Skeletal muscle cell (primary cell): ENCODE data around the gene RAB11FIP4.

ENCODE experiments used
- DNase-seq: peaks from one replicate; pipeline ENCODE4 v3.0.0-alpha.2; 2010; ENCODE audit warnings: low read depth
- H3K4me3 ChIP-seq: 2 replicates; pipeline ENCODE4 v1.5.1; 2011; ENCODE audit warnings: low read depth, mild to moderate bottlenecking, control low read depth, low read length, moderate library complexity

Gene RAB11FIP4

DNA sequence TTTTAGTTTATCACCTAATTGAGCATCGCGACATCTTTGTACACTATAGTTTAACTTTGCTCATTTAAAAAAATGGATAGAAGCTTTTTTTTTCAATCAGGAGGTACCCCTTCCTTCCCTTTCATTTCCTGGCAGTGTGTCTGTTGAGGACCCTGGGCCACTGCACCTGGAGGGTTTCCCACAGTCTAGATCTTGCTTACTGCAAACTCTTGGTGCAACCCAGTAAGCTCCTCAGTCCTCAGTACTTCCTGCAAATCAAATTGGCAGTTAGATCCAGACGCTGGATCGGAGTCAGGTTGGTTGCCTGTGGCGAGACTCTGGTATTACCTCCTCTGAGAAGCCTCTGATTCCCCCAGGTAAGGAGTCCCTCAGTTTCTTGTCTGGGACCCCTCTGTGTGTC, 162.0 kb downstream of the RAB11FIP4 start:
- no peak for DNase-seq
- H3K4me3 ChIP-seq, result no peak overlapping the region

DNA sequence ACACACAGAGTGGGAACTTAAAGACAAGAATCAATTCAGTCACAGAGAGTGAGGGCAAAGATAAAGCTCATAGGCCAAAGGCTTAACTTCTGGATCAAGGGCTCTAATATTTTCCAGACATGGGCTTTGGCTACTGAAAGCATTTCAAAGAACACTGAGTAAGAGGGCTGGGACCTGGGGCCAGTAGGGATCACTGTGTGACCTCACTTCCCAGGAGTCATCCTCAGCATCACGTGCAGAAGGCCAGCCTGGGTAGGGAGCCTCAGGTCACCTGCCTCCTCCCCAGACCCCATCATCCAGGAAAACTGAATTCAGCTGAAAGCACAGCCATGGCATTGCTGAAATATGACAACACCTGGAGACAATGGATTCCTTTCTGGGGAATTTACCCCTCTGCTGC, 163.5 kb downstream of the RAB11FIP4 start:
- no peak overlapping the region for H3K4me3 ChIP-seq
- no peak for DNase-seq

DNA sequence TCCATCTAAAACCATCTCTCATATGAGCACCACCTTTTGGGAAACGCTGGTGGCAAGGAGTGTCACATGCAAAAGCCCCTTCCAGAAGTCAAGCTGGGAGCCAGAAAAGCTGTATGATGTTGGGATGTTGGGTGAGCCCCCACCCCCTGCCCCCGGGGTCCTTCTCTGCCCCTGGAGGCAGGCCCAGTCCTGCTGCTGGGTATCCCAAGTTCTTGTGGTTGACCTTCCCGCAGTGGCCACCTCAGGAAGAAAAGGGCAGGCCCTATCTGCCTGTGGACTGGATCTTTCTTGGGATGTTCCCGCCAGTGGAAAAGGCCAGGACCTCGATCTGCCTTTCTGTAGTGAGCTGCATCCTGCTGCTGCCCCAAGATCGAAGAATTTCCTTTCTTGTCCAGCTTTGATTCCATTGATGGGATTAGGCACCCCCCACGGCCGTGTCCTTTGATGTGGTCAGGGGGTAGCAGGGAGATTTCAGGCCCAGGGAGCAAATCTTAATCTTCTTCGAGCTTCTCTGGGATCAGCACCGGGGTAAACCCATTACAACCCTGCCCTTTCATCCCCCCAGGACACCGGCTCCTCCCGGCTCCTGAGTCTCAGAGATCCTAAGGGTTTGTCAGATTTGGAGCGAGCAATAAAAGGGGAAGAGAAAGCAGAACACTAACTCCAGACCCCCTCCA, 165.6 kb downstream of the RAB11FIP4 start:
- H3K4me3 ChIP-seq, result no peak overlapping the region
- DNase-seq, result no peak

- DNase-seq, result no peak
- peak overlapping the region; percentile 86 for H3K4me3 ChIP-seq
These were observed 167.5 kb downstream of the RAB11FIP4 start for GRCh38 chr17:31558748-31559583.

- DNase-seq, result no peak
- peak overlapping the region; percentile 86 for H3K4me3 ChIP-seq
These were observed 168.4 kb downstream of the RAB11FIP4 start for GRCh38 chr17:31559584-31560501.

DNA sequence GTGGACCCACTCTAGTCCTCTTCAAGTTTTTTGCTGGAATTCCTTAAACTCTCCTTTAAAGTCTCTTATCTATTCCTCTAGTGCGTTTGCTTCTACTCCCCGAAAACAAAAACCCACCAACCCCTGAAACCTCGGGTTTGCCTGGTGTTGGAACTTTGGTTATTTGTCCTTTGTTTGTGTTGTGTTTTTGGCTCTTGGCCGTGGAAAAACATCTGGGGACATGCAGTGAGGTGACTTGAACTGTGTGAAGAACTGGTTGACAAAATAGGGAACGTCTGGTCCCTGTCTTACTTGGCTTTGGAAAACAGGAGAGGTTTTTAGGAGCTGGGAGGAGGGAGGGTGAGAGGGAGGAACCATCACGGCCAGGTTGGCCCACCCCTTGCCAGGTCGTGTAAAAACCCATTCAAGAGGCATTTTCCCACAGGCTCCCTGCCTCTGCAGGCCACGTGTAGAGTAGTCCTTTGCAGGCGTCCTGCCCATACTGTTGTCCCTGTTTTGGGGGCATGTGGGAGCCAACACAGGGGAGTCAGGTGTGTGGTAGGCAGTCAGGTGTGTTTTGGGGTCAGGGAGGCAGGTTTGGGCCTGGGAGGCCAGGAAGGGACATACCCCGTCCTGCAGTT, 169.3 kb downstream of the RAB11FIP4 start:
- DNase-seq, result no peak
- peak overlapping the region; percentile 86 for H3K4me3 ChIP-seq

DNA sequence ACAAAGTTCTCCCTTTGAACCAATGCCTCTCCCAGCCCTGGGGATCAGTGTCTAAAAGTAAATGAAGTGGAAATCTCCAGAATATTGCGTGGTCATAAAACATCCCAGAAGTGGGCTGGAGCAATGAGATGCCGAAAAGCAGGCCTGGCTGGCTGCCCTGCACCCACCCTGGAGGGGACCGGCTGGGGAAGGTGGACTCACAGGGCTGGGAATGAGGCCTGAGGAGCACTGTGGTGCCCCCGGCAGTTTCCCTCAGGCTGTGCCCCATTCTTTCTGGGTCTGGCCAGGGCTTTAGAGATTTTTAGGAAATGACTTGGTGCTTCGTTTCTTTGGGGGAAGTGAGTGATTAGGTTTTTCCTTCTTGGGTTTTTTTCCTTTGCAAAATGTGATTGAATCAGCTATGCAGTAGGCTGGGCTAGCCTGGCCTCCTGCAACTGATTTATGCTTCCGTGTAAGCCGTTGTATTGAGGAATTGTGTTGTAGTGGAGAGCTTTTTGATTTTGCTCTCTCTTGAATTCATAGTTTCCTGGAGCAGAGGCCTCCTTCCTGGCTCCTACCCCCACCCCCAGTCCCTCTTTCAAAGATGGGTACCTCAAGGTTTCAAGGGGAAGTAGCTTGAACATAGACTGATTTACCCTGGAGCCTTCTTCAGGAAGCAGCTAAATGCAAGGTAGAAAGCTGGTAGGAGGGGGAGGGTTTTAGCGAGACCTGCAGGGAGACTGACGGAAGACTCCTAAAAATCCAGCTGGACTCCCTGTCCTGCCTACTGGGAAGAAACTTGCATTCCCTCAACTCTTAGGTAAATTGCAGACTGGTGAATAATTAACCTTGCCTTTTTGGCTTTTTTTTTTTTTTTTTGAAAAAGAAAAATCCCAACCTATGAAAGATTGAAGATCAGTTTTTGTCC, 170.2 kb downstream of the RAB11FIP4 start:
- H3K4me3 ChIP-seq, result peak overlapping the region; percentile 86
- DNase-seq, result no peak

DNA sequence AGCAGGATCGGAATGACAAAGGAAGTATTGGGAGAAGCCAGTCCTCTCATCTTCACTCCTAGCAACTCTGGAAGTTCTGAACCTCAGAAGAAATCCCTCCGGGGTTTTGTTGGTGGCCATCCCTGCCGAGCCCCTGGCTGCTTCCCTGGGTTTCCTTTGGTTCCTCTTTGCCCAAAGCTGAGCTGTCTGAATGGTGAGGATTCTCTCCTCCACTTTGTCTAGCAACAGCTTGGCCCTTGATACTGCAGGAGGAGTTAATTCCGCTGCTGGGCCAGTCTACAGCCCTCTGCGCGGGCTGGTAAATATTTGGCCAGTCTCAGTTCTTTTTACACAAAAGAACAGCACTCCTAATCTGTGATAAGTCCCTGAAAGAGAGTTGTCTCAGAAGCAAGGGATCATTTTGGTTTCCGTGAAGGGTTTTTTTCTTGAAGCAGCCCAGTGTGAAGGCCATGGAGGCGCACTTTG, 170.9 kb downstream of the RAB11FIP4 start:
- H3K4me3 ChIP-seq, result no peak overlapping the region

DNA sequence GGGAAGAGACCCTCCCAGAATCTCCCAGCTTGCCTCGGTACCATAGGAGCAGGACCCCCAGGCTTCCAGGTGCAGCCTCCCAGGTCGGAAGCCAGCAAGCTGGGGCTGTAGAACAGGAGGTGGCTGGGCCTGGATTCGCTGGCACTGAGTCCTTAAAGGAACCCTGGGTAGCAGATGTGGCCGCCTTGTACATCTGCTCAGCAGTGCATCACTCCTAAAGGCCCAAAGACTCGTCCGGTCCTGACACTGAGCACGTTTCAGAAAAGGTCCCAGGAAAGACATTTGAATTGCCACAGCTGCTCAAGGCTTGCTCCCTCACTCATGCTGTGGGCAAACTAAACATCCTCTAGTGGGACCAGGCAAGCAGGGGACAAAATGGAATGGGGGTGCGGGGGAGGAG, 172.8 kb downstream of the RAB11FIP4 start:
- H3K4me3 ChIP-seq, result no peak overlapping the region
- DNase-seq, result no peak

More for the DNA sequence above, 170.9 kb downstream of the RAB11FIP4 start:
- DNase-seq, result no peak

- no peak overlapping the region for H3K4me3 ChIP-seq
- no peak for DNase-seq
These were observed 173.4 kb downstream of the RAB11FIP4 start for GRCh38 chr17:31564883-31565301.

GRCh38 chr17:31565652-31566051, 174.2 kb downstream of the RAB11FIP4 start:
- H3K4me3 ChIP-seq, result no peak overlapping the region
- DNase-seq, result no peak

DNA sequence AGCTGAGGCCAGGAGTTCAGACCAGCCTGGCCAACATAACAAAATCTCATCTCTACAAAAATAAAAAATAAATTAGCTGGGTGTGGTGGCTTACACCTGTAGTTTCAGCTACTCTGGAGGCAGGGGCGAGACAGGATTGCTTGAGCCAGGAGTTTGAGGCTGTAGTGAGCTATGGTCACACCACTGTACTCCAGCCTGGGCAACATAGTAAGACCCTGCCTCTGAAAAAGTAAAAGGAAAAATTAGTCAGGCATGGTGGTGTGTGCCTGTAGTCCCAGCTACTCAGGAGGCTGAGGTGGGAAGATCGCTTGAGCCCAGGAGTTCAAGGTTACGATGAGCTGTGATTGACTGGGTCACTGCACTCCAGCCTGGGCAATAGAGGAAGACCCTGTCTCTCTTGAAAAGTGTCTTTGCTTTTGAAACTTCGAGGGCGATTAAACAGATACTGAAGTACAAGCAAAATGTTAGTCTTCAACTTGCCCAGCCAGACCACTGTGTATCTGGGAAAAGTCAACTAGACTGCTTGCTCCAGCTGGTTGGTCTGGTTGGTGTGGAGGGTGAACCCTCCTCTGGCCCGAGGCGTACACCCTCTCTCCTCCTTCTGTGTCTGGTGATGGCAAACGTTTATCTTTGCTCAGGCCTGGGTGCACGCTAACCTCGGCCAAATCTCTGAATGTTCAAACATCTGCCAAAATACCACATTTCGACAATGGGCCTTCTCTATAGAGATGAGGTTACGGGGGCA, 174.9 kb downstream of the RAB11FIP4 start:
- H3K4me3 ChIP-seq, result no peak overlapping the region
- DNase-seq, result no peak

DNA sequence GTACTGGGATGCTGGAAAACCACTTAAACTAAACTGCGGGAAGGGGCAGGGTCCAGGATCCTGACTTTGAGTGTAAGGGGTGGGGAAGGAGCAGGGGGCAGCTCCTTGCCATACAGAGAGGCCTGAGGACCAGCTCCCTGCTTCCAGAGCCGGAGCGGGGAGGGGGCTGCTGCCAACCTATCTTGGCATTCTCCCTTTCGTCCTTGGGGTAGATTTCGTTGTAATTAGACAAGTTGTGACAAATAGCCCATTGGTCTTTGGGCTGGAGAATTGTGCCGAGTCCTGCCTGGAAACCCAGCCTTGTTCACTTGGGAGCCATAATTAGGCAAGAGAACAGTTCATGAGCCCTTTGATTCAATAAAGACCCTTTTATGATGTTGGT, 175.5 kb downstream of the RAB11FIP4 start:
- DNase-seq, result no peak
- H3K4me3 ChIP-seq, result no peak overlapping the region

GRCh38 chr17:31568121-31568520, 176.6 kb downstream of the RAB11FIP4 start:
- no peak overlapping the region for H3K4me3 ChIP-seq

GRCh38 chr17:31568539-31568938, 177.1 kb downstream of the RAB11FIP4 start:
- H3K4me3 ChIP-seq, result no peak overlapping the region
- no peak for DNase-seq

More at GRCh38 chr17:31568121-31568520, 176.6 kb downstream of the RAB11FIP4 start:
- no peak for DNase-seq

DNA sequence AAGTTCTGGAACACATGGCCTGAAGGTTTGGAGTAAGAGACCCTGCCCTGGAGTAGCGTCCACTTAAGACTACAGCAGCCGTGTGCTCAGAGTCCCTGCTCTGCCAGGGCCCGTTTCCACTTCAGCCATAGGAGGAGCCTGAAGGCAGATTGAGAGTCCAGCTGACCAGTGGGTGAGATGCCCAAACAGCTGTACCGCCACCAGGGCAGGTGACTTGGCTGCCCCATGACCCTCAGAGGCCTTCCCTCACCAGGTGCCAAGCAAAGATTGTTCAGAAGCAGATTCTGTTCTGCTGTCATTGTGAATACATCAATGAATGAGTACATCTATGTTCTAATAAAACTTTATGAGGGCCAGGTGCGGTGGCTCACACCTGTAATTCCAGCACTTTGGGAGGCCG, 178.8 kb downstream of the RAB11FIP4 start:
- DNase-seq, result no peak
- no peak overlapping the region for H3K4me3 ChIP-seq

GRCh38 chr17:31570951-31571892, 179.7 kb downstream of the RAB11FIP4 start:
- peak; percentile 96 for DNase-seq
- no peak overlapping the region for H3K4me3 ChIP-seq
